PC-3 (cell line): ENCODE results near the gene PHF21B.

Source experiments
- EZH2 ChIP-seq: fragments of 300-600 bp; sonication (generic); IDR thresholded peaks from one replicate; pipeline ENCODE4 v1.6.1; 2017; ENCODE audit warnings: antibody characterized with exemption, mild to moderate bottlenecking, low read length; ENCODE audit not compliant: unreplicated experiment
- TF ChIP-seq, protein P1 (sequence below): fragments of 300-600 bp; sonication (generic); conservative IDR thresholded peaks from 2 replicates; pipeline ENCODE4 v1.5.1; 2017; ENCODE audit warnings: antibody characterized with exemption, low read depth, mild to moderate bottlenecking, low read length

DNA sequence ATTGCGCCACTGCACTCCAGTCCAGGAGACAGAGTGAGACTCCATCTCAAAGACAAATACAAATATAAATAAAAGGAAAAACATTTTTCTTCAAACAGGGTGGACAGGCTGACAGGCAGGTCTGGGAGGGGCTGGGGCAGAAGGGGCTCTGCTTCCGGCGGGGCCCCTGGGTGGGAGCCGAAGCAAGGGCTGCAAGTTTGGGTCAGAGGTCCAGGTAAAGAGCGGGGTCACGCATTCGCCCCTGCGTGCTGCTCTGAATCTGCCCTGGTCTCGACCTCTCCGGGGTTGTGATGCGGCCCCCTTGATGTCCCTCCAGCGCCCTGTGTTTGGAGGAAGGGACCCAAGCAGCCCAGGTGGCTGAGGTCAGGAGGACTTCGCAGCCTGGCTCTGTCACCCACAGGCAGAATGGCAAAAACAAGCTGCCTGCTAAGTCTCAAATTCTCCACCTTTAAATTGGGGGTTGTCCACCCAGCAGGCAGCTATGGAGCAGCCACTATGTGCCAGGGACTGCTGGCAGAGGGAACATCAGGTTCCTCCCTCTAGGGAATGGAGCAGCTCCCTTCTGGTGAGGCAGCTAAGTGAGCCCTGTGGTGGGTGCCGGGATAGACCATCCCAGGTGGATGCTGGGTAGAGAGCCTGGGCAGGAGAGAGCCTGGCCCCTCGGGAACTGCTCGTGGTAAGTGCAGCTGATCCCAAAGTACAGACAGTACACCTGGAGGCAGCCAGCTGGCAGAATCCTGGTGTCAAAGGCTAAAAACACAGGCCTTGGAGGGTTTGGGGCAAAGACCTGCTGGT is 10.3 kb upstream of the PHF21B start:
- TF ChIP-seq, protein P1, sequence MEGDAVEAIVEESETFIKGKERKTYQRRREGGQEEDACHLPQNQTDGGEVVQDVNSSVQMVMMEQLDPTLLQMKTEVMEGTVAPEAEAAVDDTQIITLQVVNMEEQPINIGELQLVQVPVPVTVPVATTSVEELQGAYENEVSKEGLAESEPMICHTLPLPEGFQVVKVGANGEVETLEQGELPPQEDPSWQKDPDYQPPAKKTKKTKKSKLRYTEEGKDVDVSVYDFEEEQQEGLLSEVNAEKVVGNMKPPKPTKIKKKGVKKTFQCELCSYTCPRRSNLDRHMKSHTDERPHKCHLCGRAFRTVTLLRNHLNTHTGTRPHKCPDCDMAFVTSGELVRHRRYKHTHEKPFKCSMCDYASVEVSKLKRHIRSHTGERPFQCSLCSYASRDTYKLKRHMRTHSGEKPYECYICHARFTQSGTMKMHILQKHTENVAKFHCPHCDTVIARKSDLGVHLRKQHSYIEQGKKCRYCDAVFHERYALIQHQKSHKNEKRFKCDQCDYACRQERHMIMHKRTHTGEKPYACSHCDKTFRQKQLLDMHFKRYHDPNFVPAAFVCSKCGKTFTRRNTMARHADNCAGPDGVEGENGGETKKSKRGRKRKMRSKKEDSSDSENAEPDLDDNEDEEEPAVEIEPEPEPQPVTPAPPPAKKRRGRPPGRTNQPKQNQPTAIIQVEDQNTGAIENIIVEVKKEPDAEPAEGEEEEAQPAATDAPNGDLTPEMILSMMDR: no peak
- no peak for TF ChIP-seq EZH2
